ENCODE results near the gene AR. TPM values are rescaled to one million over a fixed set of nuclear protein-coding genes. Genes with fewer than 3 reads are reported as not detected.

Gene AR
- total and polyA plus RNA-seq, 2 of the 4 experiments (the other 2 are of a cell fraction): 1.5 to 4.7 TPM

GRCh38 chrX:67636532-67636931 lies 92.7 kb downstream of the AR start:
- H2BK20ac ChIP-seq (ENCODE audit: low read depth, low read length): no peak overlapping the region
- H3K27ac ChIP-seq (ENCODE audit: insufficient read depth, low read length): no peak overlapping the region
- no peak overlapping the region for H3K23ac ChIP-seq (ENCODE audit: low read depth, low read length)
- no peak overlapping the region for H2BK15ac ChIP-seq (ENCODE audit: low read depth, low read length)
- ChIA-PET CTCF (no interaction called here), POLR2A (ENCODE audit: unreplicated experiment) (no interaction called here)
- ATAC-seq (ENCODE audit: low read depth): no peak; the same call in 1 of the 2 replicates
- H2BK120ac ChIP-seq (ENCODE audit: low read depth, low read length): no peak overlapping the region
- no peak overlapping the region for H3K14ac ChIP-seq (replicated peaks; ENCODE audit: low read depth, low read length)
- H2AFZ ChIP-seq (replicated peaks; ENCODE audit: low read length, poor library complexity): no peak overlapping the region
- no peak overlapping the region for H3K4me3 ChIP-seq (ENCODE audit: insufficient read depth, low read depth, low read length)
- TF ChIP-seq BHLHE40 (IDR thresholded peaks at IDR 0.05; ENCODE audit: low read depth, low read length) (no peak), CHD1 (IDR thresholded peaks at IDR 0.05; ENCODE audit: low read depth, low read length) (no peak), FOS (IDR thresholded peaks at IDR 0.05; ENCODE audit: low read depth, low read length) (no peak), RCOR1 (IDR thresholded peaks at IDR 0.05; ENCODE audit: insufficient replicate concordance, low read length) (no peak), MAZ (IDR thresholded peaks at IDR 0.05; ENCODE audit: borderline replicate concordance, low read depth, low read length) (no peak), ELK1 (IDR thresholded peaks at IDR 0.05; ENCODE audit: borderline replicate concordance, low read depth, low read length) (no peak), SMC3 (IDR thresholded peaks at IDR 0.05; ENCODE audit: low read depth, low read length) (no peak), POLR2A (IDR thresholded peaks at IDR 0.05; ENCODE audit: low read depth, low read length) (no peak), CTCF (conservative IDR thresholded peaks at IDR 0.05; ENCODE audit: low read depth, low read length) (no peak), RAD21 (IDR thresholded peaks at IDR 0.05; ENCODE audit: low read length) (no peak), RFX5 (IDR thresholded peaks at IDR 0.05; ENCODE audit: low read depth, low read length) (no peak), CEBPB (IDR thresholded peaks at IDR 0.05; ENCODE audit: low read depth, low read length) (no peak), MXI1 (IDR thresholded peaks at IDR 0.05; ENCODE audit: borderline replicate concordance, low read depth, low read length) (no peak), MAFK (IDR thresholded peaks at IDR 0.05; ENCODE audit: low read depth, low read length) (no peak), NFE2L2 (IDR thresholded peaks at IDR 0.05; ENCODE audit: low read depth, low read length) (no peak), USF2 (IDR thresholded peaks at IDR 0.05; ENCODE audit: low read depth, low read length) (no peak)
- H3K9me3 ChIP-seq (ENCODE audit: control insufficient read depth, insufficient read depth, low read length): peaks cover 2% of the 10 kb centered on the region; the same call in 1 of the 2 replicates
- no peak overlapping the region for H4K91ac ChIP-seq (ENCODE audit: insufficient read depth, low read depth, low read length)
- no peak overlapping the region for H3K9ac ChIP-seq (ENCODE audit: low read depth, low read length)
- H3K56ac ChIP-seq (ENCODE audit: extremely low read depth, insufficient read depth, low read length): no peak overlapping the region
- no TSS peak for BruUV-seq (replicated peaks)
- H2AK9ac ChIP-seq (replicated peaks; ENCODE audit: low read depth, low read length, poor library complexity): no peak overlapping the region
- H4K8ac ChIP-seq (ENCODE audit: low read depth in 2 of 2, low read length in 2 of 2): no peak overlapping the region
- H3K4me2 ChIP-seq (ENCODE audit: low read depth, low read length): no peak overlapping the region
- H4K20me1 ChIP-seq (ENCODE audit: insufficient read depth, low read length): no peaks in the 10 kb centered on the region
- in situ Hi-C loops (cut with MboI; ENCODE audit: low sequenced_read_pairs): no loop called here
- DNase-seq: no peak
- H2AK5ac ChIP-seq (ENCODE audit: low read depth, low read length): no peak overlapping the region
- intact Hi-C loops (cut with micrococcal nuclease): no loop called here
- H3K4me1 ChIP-seq (ENCODE audit: control insufficient read depth, insufficient read depth, low read length): no peaks in the 10 kb centered on the region
- no peak overlapping the region for H3K4ac ChIP-seq (ENCODE audit: low read depth, low read length)
- no peaks in the 10 kb centered on the region for H3K79me1 ChIP-seq (ENCODE audit: low read depth in 1 of 2, low read length in 2 of 2)
- H3K18ac ChIP-seq (ENCODE audit: low read depth, low read length): no peak overlapping the region
- H2BK5ac ChIP-seq (ENCODE audit: low read depth, low read length, poor library complexity, severe bottlenecking): no peak overlapping the region
- dilution Hi-C loops (cut with HindIII; ENCODE audit: low sequenced_read_pairs, unreplicated experiment): no loop called here
- H3K27me3 ChIP-seq (ENCODE audit: control insufficient read depth, insufficient read depth, low read length): no peaks in the 10 kb centered on the region
- no peaks in the 10 kb centered on the region for H3K9me1 ChIP-seq (ENCODE audit: insufficient read depth, low read length)
- no peaks in the 10 kb centered on the region for H3K36me3 ChIP-seq (ENCODE audit: control insufficient read depth, insufficient read depth, low read length)
- no peak overlapping the region for H4K5ac ChIP-seq (ENCODE audit: low read depth, low read length)

Data from IMR-90 (cell line).